ENCODE measurements around the gene CTSK. TPM values are rescaled to one million over a fixed set of nuclear protein-coding genes. Genes with fewer than 3 reads are reported as not detected.
"Not testable (repeated sequence)": the region's sequence is repeated elsewhere in the genome, so short reads cannot be mapped to it uniquely, and the experiment has no call there.

Gene CTSK
- polyA plus RNA-seq, 5 donors = 27.4 to 49.2 (median 35.3) TPM

GRCh38 chr1:150808846-150809245, 786 bp upstream of the CTSK start:
- no peak for DNase-seq

- no peak for DNase-seq
Observed at GRCh38 chr1:150807249-150808023, 624 bp downstream of the CTSK start.

DNA sequence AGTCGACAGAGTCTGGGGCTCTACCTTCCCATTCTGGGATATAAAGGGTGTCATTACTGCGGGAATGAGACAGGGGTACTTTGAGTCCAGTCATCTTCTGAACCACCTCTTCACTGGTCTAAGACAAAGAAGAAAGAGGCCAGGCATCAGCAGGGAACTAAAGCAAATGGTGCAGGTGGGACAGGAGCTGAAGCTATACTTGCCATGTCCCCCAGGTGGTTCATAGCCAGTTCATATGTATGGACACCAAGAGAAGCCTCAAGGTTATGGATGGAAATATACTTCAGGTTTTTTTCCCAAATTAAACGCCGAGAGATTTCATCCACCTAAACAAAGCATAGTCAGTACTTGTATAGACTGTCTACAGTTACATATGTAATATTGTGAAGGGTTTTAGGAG, 2.2 kb downstream of the CTSK start:
- DNase-seq = no peak

DNA sequence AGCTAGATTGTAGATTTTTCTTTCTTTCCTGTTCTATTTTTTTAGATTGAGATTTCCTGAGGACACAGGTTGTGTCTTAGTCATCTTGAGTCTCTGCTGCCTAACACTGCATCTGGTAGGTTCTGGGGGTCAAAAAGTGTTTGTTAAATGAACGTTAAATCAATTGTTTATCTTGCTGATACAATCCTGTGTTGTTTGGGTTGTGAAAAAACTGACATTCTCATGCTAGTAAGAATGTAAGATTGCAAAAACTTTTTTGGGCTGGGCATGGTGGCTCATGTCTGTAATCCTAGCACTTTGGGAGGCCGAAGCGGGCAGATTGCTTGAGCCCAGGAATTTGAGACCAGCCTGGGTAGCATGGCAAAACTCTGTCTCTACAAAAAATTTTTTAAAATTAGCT, 3.4 kb downstream of the CTSK start:
- DNase-seq = no peak

GRCh38 chr1:150799089-150799488, 9.0 kb downstream of the CTSK start:
- DNase-seq = no peak

GRCh38 chr1:150798525-150798924, 9.5 kb downstream of the CTSK start:
- no peak for DNase-seq

DNA sequence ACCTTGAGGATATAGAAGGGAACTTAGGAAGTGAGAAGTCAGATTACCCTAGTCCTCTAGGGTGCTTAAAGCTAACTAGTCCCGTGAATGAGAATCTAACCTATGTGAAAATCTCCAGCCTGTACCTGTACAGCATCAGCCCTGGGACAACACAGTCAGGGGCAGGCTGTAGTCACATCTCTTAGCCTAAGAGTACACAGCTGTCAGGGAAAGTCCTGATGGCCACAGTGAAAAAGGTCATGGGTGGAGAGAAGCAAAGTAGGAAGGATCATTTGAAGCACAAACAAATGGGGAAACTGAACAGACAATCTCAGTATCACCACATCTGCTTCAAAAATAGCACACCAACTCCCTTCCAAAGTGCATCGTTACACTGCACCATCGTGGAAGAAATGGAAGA, 11.7 kb downstream of the CTSK start:
- no peak for DNase-seq

DNA sequence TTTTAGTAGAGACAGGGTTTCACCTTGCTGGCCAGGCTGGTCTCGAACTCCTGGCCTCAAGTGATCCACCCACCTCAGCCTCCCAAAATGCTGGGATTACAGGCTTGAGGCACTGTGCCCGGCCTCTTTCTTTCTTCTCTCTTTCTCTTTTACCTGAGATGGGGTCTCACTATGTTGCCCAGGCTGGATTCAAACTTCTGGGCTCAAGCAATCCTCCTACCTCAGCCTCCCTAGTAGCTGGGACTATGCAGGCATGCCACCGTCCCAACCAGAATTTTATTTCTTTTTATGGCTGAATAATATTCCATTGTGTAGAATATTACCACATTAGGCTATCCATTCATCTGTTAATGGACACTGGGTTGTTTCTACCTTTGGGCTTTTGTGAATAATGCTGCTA, 14.3 kb downstream of the CTSK start:
- not testable (repeated sequence) for DNase-seq

GRCh38 chr1:150793221-150793620, 14.8 kb downstream of the CTSK start:
- no peak for DNase-seq

- DNase-seq = no peak
Observed at GRCh38 chr1:150791585-150791984, 16.5 kb downstream of the CTSK start.

GRCh38 chr1:150789396-150789795, 18.7 kb downstream of the CTSK start:
- DNase-seq = no peak

DNA sequence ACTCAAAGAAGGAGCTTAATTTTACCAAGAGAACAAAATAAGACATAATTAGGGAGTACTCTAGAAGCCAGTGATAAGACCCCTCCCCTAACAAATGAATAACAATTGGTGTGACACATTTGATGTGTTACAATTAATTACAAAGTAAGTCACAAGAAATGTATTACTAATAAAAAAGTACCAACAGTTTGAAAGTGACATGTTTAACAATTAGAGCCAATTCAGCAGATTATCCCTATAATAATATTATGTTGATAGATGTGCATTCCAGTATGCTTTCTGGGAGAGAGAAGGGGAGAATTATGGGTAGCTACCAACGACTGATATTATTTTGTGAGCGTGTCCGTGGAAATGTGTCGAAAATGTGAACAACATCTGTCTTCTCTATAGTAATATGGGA, 19.1 kb downstream of the CTSK start:
- no peak for DNase-seq

DNA sequence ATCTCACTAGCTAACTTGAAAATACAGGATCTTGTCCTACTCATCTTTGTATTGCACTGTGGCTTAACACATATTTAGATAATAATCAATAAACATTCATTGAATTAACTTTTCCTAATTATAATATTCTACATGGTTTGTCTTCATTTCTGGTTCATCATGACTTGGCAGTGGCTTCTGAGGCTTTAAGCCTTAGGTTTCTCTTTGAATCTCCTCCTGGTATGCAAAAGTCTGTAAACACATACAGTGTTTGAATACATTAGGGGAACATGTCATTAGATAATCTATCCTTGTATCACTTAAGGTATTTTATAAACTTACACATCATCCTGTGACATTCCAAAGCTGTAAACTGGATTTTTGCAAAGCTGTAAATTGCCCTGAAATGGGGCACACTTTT, 20.6 kb downstream of the CTSK start:
- DNase-seq = no peak

DNA sequence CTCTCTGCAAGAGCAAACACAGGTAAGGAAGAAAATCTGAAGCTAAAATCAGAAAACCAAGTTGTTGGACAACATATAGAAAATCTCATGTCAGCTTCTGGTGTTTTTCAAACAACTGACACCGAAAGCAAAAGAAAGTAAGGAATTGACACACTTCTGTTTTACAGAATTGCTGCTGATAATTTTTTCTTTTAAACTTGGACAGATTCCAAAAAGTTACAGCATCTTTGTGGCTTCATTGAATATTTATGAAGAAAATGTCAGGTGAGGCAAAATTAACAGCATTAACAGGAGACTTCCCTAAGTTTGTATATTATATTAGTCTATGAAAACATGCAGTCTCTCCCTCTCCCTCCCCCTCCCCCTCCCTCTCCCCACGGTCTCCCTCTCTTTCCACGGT, 27.6 kb downstream of the CTSK start:
- no peak for DNase-seq

DNA sequence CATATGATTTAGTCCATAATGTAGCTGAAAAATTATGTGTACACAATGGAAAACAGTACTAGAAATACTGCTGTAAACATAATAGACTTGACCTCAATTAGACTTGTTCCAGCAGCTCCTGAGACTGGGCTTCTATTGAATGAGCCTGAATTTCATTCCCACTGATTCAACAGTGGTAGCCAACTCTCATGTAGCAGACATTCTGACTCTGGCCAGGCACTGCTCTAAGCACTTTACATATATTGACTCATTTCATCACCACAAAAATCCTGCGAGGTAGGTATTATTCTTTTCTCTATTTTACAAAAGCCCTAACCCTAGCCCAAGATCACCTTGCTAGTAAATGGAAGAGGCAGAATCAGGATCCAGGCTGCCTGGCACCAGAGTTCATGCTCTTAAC, 29.7 kb downstream of the CTSK start:
- DNase-seq = no peak

GRCh38 chr1:150777544-150777943, 30.5 kb downstream of the CTSK start:
- no peak for DNase-seq

DNA sequence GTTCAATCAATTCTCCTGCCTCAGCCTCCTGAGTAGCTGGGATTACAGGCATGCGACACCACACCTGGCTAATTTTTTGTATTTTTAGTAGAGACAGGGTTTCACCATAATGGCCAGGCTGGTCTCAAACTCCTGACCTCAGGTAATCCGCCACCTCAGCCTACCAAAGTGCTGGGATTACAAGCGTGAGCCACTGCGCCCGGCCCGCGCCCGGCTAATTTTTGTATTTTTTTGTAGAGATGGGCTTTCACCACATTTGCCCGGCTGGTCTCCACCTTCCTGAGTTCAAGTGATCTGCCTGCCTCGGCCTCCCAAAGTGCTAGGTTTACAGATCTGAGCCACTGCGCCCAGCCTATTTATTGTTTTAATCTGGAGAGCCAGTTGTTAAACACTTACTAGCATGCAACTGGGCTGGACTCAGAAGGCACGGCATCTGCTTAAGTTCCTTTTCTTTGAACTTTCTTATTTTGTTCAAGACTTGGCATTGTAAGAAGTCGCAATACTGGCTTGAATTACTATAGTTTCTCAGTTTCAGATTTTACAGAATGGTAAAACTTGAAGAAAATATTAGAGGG, 32.0 kb downstream of the CTSK start:
- DNase-seq = not testable (repeated sequence)

GRCh38 chr1:150775276-150775675, 32.8 kb downstream of the CTSK start:
- no peak for DNase-seq

DNA sequence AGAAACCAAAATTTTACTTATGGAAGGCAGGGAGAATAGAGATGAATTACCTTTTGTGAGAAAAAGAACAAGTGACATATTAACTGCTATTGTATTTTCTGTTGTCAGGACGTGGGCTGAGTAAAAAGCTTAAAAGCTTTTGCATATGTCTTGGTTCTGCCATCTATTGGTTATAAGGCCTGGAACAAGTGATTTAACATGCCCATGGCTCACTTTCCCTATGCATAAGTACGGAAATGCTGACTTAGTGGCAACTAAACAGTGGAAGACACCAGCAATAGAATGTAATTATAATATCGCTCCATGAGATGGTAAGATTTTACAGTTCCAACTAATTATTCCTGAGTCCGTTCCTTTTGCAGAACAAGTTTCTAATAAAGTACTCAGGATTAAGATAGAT, 35.7 kb downstream of the CTSK start:
- DNase-seq = no peak

- DNase-seq = not testable (repeated sequence)
Observed at GRCh38 chr1:150767704-150768103, 40.4 kb downstream of the CTSK start.

- not testable (repeated sequence) for DNase-seq
Observed at GRCh38 chr1:150765977-150766301, 42.1 kb downstream of the CTSK start.

- DNase-seq = peak in 1 of 2 donors; percentile 33
Observed at GRCh38 chr1:150765296-150765976, 42.6 kb downstream of the CTSK start, which contains the start of gene CTSS. Gene CTSS, minus strand, starts transcription at chr1:150765778. Its CDS starts 1,015 bp downstream, at chr1:150764763.

GRCh38 chr1:150764617-150765101, 43.4 kb downstream of the CTSK start:
- DNase-seq = peak; percentile 18 to 29
